SHP77 treated with DMSO at 0.1 percent for 48 hours (cell line): ENCODE results near the gene SYNRG.
A peak's percentile ranks its signal among the peaks of the same experiment; 100 is the strongest.
"Not testable (repeated sequence)": the region's sequence is repeated elsewhere in the genome, so short reads cannot be mapped to it uniquely, and the experiment has no call there.

Source experiments
- DNase-seq: peaks from one replicate; lab custom pipeline; 2025; lab: John Stamatoyannopoulos, UW

SYNRG gene

GRCh38 chr17:37609170-37610040 lies at the start of gene SYNRG:
Gene SYNRG, minus strand, starts transcription at chr17:37609418. Its CDS starts 63 bp downstream, at chr17:37609355.
- DNase-seq = peak; percentile 82

- no peak for DNase-seq
These were observed 48.0 kb upstream of the SYNRG start for GRCh38 chr17:37657202-37657601.

DNA sequence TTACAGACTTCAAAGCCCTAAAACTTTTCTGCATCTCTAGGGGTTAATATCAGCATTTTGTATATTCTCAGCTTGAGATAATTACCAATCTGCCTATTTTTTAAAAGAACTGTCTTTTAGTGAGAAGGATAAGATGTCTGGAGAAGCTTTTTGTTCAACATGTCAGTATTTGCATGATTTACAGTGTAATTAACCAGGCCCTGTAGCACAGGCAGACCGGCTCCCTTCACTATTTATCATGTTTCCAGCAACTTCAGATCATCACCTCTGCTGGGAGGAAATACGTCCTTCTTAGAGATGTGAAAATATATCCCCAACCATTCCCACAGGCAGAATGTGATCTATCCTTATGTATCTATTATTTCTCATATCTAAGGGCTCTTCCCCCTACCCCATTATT lies 42.6 kb upstream of the SYNRG start:
- no peak for DNase-seq

DNA sequence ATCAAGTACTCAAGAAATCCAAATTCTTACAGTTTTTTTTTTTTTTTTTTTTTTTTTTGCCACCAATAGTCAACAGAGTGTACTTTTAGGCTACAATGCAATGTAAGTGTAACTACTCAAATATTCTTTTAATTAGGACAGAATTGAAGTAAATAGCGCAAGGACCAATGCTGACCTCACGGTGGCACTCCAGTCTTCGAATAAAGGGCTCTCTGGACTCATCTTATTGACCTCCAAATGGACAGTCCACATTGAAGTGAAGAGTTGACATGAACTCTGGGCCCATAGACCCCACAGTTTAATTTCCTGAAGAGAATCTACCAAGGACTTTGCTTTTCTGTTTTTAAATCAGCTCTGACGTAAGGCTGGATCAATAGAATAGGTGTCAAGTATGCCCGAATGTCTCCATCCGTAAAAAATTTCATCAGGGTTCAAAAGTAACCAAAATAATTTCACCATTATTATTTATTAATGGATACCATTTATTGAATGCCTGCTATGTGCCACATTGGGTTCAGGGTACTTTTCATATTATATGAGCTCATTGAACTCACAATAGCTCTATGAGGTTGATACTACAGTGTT lies 41.3 kb upstream of the SYNRG start:
- DNase-seq = no peak

GRCh38 chr17:37648555-37648954 lies 39.3 kb upstream of the SYNRG start:
- no peak for DNase-seq

DNA sequence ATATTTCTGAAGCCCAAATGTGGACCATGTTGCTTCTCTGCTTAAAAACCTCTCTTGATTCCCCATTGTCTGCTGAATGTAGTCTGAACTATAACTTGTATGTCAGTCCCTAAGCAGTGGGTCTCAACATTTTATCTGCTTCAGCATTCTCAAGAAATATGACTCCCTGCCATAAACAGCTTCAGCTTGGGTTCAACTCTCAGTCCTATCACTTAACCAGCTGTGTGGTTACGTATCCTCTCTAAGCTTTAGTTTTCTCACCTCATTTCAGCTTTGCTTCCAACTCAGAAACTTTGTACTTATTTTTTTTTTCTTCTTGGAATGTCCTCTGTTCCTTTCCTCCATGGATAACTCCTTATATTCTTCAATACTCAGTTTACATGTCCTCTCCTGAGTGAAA lies 38.6 kb upstream of the SYNRG start:
- DNase-seq = no peak

GRCh38 chr17:37643869-37644268 lies 34.7 kb upstream of the SYNRG start:
- no peak for DNase-seq

- DNase-seq = peak; percentile 38
These were observed 34.0 kb upstream of the SYNRG start, which contains the start of gene DDX52 for GRCh38 chr17:37643118-37643766. Gene DDX52, minus strand, starts transcription at chr17:37643446. Its CDS starts 26 bp downstream, at chr17:37643420.

DNA sequence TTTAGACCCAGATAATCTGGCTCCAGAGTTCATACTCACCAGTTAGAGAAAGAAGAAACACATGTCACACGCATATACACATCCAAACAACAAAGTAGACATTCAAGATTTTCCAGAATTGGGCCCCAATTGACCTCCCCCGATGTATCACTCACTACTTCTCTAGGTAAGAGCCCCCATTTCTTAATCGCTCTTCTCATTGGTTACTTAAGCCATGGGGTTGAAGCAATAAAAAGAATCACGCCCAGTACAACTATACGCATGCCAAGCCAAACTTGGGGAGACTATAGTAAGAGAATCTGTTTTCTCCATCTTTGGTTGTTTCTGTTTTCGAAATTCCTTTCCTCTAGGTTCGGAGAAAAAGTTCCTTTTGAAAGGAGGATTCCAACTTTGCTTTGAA lies 33.5 kb upstream of the SYNRG start:
- DNase-seq = no peak

- no peak for DNase-seq
These were observed 30.8 kb upstream of the SYNRG start for GRCh38 chr17:37640015-37640414.

DNA sequence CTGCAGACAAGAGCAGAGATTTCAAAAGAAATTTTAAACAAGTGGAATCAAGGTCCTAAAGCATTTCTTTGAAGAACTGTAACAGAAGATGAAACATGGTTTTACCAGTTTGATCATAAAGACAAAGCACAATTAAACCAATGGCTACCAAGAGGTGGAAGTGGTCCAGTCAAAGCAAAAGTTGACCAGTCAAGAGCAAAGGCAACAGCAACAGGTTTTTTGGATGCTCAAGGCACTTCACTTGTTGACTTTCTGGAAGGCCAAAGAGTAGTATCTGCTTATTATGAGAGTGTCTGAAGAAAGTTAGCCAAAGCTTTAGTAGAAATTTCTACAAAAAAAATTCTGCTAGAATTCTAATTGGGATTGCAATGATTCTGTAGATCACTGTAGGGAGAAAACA lies 28.7 kb upstream of the SYNRG start:
- no peak for DNase-seq

GRCh38 chr17:37616430-37616829 lies 7.2 kb upstream of the SYNRG start:
- DNase-seq = not testable (repeated sequence)

GRCh38 chr17:37614823-37615222 lies 5.6 kb upstream of the SYNRG start:
- no peak for DNase-seq

- DNase-seq = no peak
These were observed 5.2 kb upstream of the SYNRG start for GRCh38 chr17:37614391-37614790.

- no peak for DNase-seq
These were observed 1.8 kb upstream of the SYNRG start for GRCh38 chr17:37610971-37611370.

- DNase-seq = not testable (repeated sequence)
These were observed 813 bp upstream of the SYNRG start for GRCh38 chr17:37610041-37610420.

DNA sequence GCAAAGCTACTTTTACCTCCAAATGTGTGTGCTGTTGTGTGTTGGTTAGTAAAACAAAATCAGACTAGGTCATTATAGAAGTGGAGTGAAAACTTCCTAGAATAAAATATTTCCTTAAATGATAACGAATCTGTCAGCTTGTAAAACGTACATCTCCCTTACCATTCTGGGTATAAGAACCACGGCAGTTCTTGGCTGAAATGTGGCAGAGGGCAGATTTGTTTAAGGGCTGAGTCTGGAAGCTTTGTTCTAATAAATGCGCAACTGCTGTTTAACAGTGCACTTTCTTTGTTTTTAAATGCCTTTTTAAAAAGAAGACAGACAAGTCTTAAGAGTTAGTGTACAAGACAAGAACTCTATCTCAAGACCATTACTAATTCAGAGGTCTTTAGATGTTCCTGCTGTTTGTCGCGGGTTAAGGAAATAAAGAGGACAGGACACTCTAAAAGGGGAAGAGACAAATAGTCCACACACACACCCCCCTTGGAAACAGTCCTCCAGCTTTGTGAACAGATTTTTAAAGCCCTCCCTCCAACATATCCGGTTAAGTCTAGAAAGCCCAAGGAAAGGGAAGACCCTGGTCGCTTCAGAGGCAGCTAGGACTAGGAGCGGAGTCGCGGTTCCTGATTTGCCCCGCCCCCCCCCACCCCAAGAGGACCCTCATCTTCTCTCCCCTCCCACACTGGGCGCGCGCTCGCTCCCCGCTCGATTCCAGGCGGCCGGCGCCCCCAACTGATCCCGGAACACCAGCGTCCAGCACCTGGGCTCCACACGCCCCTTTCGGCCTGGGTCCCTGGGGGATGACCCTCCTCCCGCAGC lies 658 bp downstream of the SYNRG start:
- no peak for DNase-seq

DNA sequence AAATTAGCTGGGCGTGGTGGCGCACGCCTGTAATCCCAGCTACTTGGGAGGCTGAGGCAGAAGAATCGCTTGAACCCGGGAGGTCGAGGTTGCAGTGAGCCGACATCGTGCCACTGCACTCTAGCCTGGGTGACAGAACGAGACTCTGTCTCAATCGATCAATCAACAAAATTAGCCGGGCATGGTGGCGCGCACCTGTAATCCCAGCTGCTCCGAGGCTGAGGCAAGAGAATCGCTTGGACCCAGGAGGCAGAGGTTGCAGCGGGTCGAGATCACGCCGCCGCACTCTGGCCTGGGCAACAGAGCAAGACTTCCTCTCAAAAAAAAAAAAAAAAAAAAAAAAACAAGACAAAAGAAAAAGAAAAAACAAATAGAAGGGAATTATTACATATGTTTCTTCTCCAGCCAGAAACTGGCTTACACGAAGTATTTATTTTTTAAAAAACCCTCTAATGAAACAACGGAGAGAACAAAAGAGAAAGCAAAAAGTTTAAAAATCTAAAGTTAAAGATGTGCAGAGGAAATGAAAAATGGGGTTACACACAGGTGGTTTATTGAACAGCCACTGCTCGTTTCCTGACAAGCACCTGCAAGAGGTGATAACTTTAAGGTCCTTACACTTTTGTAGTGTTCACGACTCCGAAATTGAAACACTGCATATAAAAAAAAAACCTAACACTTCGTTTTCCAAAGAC lies 1.4 kb downstream of the SYNRG start:
- DNase-seq = no peak

DNA sequence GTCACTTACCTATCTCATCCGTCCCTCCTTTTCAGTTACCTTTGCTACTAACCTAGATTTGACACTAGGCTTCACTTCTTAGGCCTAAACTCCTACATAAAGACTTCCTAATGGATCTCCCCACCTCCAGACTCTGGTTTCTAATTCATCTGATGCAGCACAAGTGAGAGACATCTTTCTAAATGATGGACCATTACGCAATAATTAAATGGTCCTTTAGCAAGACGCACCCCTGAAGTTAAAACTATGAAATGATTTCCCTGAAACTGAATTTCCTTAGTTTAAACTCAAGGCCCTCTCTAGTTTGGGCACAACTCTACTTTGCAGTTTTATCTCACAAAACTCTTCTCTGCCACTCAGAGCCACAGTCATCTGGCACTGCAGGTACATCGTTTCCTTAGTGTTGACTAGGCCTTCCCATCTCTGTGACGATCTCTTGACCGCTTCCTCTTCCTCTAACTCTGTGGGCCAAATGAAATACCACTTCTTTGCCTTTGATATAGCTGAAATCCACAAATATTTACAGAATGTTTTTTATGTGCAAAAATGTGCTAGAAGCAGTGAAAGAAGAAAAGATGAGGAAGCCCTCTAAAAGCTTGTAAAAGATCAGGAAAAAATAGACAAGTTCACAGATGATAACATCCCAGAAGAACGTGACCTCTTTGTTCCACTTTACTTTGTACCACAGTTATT lies 3.3 kb downstream of the SYNRG start:
- DNase-seq = no peak

- DNase-seq = no peak
These were observed 4.1 kb downstream of the SYNRG start for GRCh38 chr17:37605081-37605480.

DNA sequence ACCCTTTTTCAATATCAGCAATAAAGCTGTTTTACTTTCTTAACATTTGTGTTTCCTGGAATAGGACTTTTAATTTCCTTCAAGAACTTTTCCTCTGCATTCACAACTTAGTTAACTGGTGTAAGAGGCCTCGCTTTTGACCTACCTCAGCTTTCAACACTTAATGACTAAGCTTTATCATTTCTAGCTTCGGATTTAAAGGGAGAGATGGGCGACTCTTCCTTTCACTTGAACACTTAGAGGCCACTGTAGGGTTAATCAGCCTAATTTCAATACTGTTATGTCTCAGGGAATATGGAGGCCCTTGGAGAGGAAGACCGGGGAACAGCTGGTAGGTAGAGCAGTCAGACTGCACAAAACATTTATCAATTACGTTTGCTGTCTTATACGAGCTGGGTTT lies 4.7 kb downstream of the SYNRG start:
- no peak for DNase-seq
